ENCODE measurements around the gene DNM1. TPM values are rescaled to one million over a fixed set of nuclear protein-coding genes. Genes with fewer than 3 reads are reported as not detected.

Gene DNM1
- total RNA-seq, 1 donor from 2014 or later, result 112 TPM

GRCh38 chr9:128169492-128169891, 33.7 kb upstream of the DNM1 start:
- no peak for DNase-seq (ENCODE audit: extremely low spot score, unreplicated experiment)
- Mint-ChIP-seq H3K36me3 (peaks cover 13% of the 10 kb centered on the region), H3K27ac (no peak overlapping the region), H3K4me3 (no peak overlapping the region), H3K9me3 (no peaks in the 10 kb centered on the region), H3K4me1 (ENCODE audit: unreplicated experiment) (no peaks in the 10 kb centered on the region), H3K27me3 (no peaks in the 10 kb centered on the region)
- no peak for TF ChIP-seq CTCF (conservative IDR thresholded peaks at IDR 0.05)

GRCh38 chr9:128169925-128170324, 33.3 kb upstream of the DNM1 start:
- Mint-ChIP-seq H3K36me3 (peaks cover 15% of the 10 kb centered on the region), H3K27ac (no peak overlapping the region), H3K27me3 (no peaks in the 10 kb centered on the region), H3K4me3 (no peak overlapping the region), H3K4me1 (ENCODE audit: unreplicated experiment) (no peaks in the 10 kb centered on the region), H3K9me3 (no peaks in the 10 kb centered on the region)
- no peak for TF ChIP-seq CTCF (conservative IDR thresholded peaks at IDR 0.05)
- DNase-seq (ENCODE audit: extremely low spot score, unreplicated experiment), result no peak

- no peak overlapping the region for H3K4me3 Mint-ChIP-seq
- no peaks in the 10 kb centered on the region for H3K27me3 Mint-ChIP-seq
- no peaks in the 10 kb centered on the region for H3K4me1 Mint-ChIP-seq (ENCODE audit: unreplicated experiment)
- H3K9me3 Mint-ChIP-seq, result no peaks in the 10 kb centered on the region
- H3K27ac Mint-ChIP-seq, result peak overlapping the region; percentile 36
- H3K36me3 Mint-ChIP-seq, result peaks cover 11% of the 10 kb centered on the region
- no peak for DNase-seq (ENCODE audit: extremely low spot score, unreplicated experiment)
- no peak for TF ChIP-seq CTCF (conservative IDR thresholded peaks at IDR 0.05)
Measured at GRCh38 chr9:128174062-128174461, 29.1 kb upstream of the DNM1 start.

GRCh38 chr9:128175102-128175563, 28.0 kb upstream of the DNM1 start:
- Mint-ChIP-seq H3K4me1 (ENCODE audit: unreplicated experiment) (no peaks in the 10 kb centered on the region), H3K27ac (peak overlapping the region; percentile 53), H3K4me3 (no peak overlapping the region), H3K36me3 (peaks cover 19% of the 10 kb centered on the region), H3K9me3 (no peaks in the 10 kb centered on the region), H3K27me3 (no peaks in the 10 kb centered on the region)
- no peak for DNase-seq (ENCODE audit: extremely low spot score, unreplicated experiment)
- no peak for TF ChIP-seq CTCF (conservative IDR thresholded peaks at IDR 0.05)

GRCh38 chr9:128175726-128176125, 27.5 kb upstream of the DNM1 start:
- no peaks in the 10 kb centered on the region for H3K27me3 Mint-ChIP-seq
- H3K9me3 Mint-ChIP-seq, result no peaks in the 10 kb centered on the region
- DNase-seq (ENCODE audit: extremely low spot score, unreplicated experiment), result no peak
- no peak overlapping the region for H3K4me3 Mint-ChIP-seq
- TF ChIP-seq CTCF (conservative IDR thresholded peaks at IDR 0.05), result no peak
- H3K4me1 Mint-ChIP-seq (ENCODE audit: unreplicated experiment), result no peaks in the 10 kb centered on the region
- H3K36me3 Mint-ChIP-seq, result peaks cover 22% of the 10 kb centered on the region
- peak overlapping the region; percentile 53 for H3K27ac Mint-ChIP-seq
